ENCODE measurements around the gene WDR27. TPM values are rescaled to one million over a fixed set of nuclear protein-coding genes. Genes with fewer than 3 reads are reported as not detected.

The WDR27 gene
- total and polyA plus RNA-seq, 2 donors from 2014 or later: 12.3 to 45.0 TPM

- no peaks in the 10 kb centered on the region for H3K9me3 ChIP-seq (ENCODE audit: control insufficient read depth in 2 of 3, insufficient read depth in 1 of 3, low read length in 3 of 3)
- TF ChIP-seq CTCF (IDR thresholded peaks at IDR 0.05; ENCODE audit: borderline replicate concordance, extremely low read depth, insufficient read depth): peak; percentile 54
- H3K9ac ChIP-seq (ENCODE audit: low read length in 3 of 3): no peak overlapping the region
- DNase-seq (peak in 3 of 5 donors; percentile 40 to 48 (median 41)), FAIRE-seq (no peak)
- no peak overlapping the region for H3K27ac ChIP-seq (ENCODE audit: low read depth in 2 of 2, low read length in 2 of 2)
- no peak overlapping the region for H3K4me3 ChIP-seq (ENCODE audit: low read length in 3 of 3)
- peaks cover 0 to 2% (median 0%) of the 10 kb centered on the region in 3 donors for H3K4me1 ChIP-seq (ENCODE audit: control insufficient read depth in 2 of 3, insufficient read depth in 2 of 3, low read depth in 1 of 3, low read length in 3 of 3)
- no peaks in the 10 kb centered on the region for H3K27me3 ChIP-seq (ENCODE audit: control insufficient read depth, insufficient read depth, low read length)
- no peaks in the 10 kb centered on the region for H3K36me3 ChIP-seq (ENCODE audit: control insufficient read depth in 2 of 3, insufficient read depth in 3 of 3, low read length in 3 of 3)
- intact Hi-C loops (cut with DNase I): no loop called here
Measured at GRCh38 chr6:169420912-169421543, 280.8 kb downstream of the WDR27 start.

- DNase-seq: no peak
- FAIRE-seq: no peak
- Histone ChIP-seq H3K4me1 (ENCODE audit: control insufficient read depth in 2 of 3, insufficient read depth in 2 of 3, low read depth in 1 of 3, low read length in 3 of 3) (peaks cover 0 to 2% (median 0%) of the 10 kb centered on the region in 3 donors), H3K4me3 (ENCODE audit: low read length in 3 of 3) (no peak overlapping the region), H3K27ac (ENCODE audit: low read depth in 2 of 2, low read length in 2 of 2) (no peak overlapping the region), H3K9me3 (ENCODE audit: control insufficient read depth in 2 of 3, insufficient read depth in 1 of 3, low read length in 3 of 3) (peaks cover 0 to 5% (median 4%) of the 10 kb centered on the region in 3 donors), H3K27me3 (ENCODE audit: control insufficient read depth, insufficient read depth, low read length) (no peaks in the 10 kb centered on the region), H3K36me3 (ENCODE audit: control insufficient read depth in 2 of 3, insufficient read depth in 3 of 3, low read length in 3 of 3) (no peaks in the 10 kb centered on the region), H3K9ac (ENCODE audit: low read length in 3 of 3) (no peak overlapping the region)
- intact Hi-C loops (cut with DNase I): no loop called here
- TF ChIP-seq CTCF (IDR thresholded peaks at IDR 0.05; ENCODE audit: borderline replicate concordance, extremely low read depth, insufficient read depth): no peak
Measured at GRCh38 chr6:169417101-169417500, 284.7 kb downstream of the WDR27 start.

- DNase-seq: no peak
- intact Hi-C loops (cut with DNase I): no loop called here
- Histone ChIP-seq H3K9ac (ENCODE audit: low read length in 3 of 3) (no peak overlapping the region), H3K27ac (ENCODE audit: low read depth in 2 of 2, low read length in 2 of 2) (no peak overlapping the region), H3K27me3 (ENCODE audit: control insufficient read depth, insufficient read depth, low read length) (no peaks in the 10 kb centered on the region), H3K36me3 (ENCODE audit: control insufficient read depth in 2 of 3, insufficient read depth in 3 of 3, low read length in 3 of 3) (no peaks in the 10 kb centered on the region), H3K9me3 (ENCODE audit: control insufficient read depth in 2 of 3, insufficient read depth in 1 of 3, low read length in 3 of 3) (peaks cover 0 to 5% (median 4%) of the 10 kb centered on the region in 3 donors), H3K4me3 (ENCODE audit: low read length in 3 of 3) (no peak overlapping the region), H3K4me1 (ENCODE audit: control insufficient read depth in 2 of 3, insufficient read depth in 2 of 3, low read depth in 1 of 3, low read length in 3 of 3) (peaks cover 0 to 2% (median 0%) of the 10 kb centered on the region in 3 donors)
- TF ChIP-seq CTCF (IDR thresholded peaks at IDR 0.05; ENCODE audit: borderline replicate concordance, extremely low read depth, insufficient read depth): no peak
- FAIRE-seq: no peak
Measured at GRCh38 chr6:169416249-169416648, 285.6 kb downstream of the WDR27 start.

Data from kidney (tissue), 14 donors.